ENCODE data around the gene SEC61A1.
A peak's percentile ranks its signal among the peaks of the same experiment; 100 is the strongest.

SEC61A1 gene

DNA sequence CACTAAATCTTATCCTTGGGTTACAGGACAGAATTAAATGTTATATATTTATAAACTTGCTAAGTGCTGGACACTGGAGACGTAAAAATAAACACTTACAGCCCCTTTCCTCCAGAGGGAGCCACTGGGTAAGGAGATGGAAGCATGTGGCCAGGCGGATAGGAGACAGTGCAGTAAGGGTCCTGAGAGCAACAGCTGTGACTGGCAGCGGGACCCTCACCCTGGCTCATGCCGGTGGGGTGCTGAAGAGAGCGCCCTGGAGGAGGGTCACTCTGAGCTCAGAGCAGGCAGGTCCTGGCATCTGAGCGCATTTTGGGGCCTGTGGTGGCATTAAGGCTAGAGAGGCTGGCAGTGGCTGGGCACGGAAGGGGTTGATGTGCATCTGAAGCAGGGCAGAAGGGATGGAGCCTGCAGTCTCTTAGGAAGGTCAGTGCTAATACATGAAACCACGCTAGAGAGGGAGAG lies 16.0 kb downstream of the SEC61A1 start:
- TF ChIP-seq, protein P1, sequence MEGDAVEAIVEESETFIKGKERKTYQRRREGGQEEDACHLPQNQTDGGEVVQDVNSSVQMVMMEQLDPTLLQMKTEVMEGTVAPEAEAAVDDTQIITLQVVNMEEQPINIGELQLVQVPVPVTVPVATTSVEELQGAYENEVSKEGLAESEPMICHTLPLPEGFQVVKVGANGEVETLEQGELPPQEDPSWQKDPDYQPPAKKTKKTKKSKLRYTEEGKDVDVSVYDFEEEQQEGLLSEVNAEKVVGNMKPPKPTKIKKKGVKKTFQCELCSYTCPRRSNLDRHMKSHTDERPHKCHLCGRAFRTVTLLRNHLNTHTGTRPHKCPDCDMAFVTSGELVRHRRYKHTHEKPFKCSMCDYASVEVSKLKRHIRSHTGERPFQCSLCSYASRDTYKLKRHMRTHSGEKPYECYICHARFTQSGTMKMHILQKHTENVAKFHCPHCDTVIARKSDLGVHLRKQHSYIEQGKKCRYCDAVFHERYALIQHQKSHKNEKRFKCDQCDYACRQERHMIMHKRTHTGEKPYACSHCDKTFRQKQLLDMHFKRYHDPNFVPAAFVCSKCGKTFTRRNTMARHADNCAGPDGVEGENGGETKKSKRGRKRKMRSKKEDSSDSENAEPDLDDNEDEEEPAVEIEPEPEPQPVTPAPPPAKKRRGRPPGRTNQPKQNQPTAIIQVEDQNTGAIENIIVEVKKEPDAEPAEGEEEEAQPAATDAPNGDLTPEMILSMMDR (IDR thresholded peaks at IDR 0.05; ENCODE audit: insufficient read depth, low read length, poor library complexity, severe bottlenecking) = peak; percentile 55
- DNase-seq (ENCODE audit: extremely low read depth, insufficient read length) = no peak
- Histone ChIP-seq H3K36me3 (ENCODE audit: control insufficient read depth, insufficient read depth, low read length) (peaks cover 69% of the 10 kb centered on the region), H3K4me3 (replicated peaks; ENCODE audit: low read depth, low read length) (no peak overlapping the region), H3K27me3 (replicated peaks; ENCODE audit: control insufficient read depth, insufficient read depth, low read length) (no peaks in the 10 kb centered on the region)

DNA sequence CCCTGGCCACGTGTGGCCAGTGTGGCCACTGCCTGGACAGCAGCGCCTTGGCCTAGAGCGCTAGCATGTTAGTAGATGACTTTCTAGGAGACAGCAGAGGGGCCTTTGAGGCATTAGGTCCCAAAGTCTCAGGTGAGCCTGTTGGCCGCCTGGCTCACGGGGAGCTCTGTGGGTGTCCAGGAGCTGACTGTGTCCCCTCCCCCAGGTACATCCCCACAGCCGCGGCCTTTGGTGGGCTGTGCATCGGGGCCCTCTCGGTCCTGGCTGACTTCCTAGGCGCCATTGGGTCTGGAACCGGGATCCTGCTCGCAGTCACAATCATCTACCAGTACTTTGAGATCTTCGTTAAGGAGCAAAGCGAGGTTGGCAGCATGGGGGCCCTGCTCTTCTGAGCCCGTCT lies 17.0 kb downstream of the SEC61A1 start:
- Histone ChIP-seq H3K27me3 (replicated peaks; ENCODE audit: control insufficient read depth, insufficient read depth, low read length) (no peaks in the 10 kb centered on the region), H3K4me3 (replicated peaks; ENCODE audit: low read depth, low read length) (no peak overlapping the region), H3K36me3 (ENCODE audit: control insufficient read depth, insufficient read depth, low read length) (peaks cover 63% of the 10 kb centered on the region)
- TF ChIP-seq, protein P1 (IDR thresholded peaks at IDR 0.05; ENCODE audit: insufficient read depth, low read length, poor library complexity, severe bottlenecking) = no peak
- no peak for DNase-seq (ENCODE audit: extremely low read depth, insufficient read length)

DNA sequence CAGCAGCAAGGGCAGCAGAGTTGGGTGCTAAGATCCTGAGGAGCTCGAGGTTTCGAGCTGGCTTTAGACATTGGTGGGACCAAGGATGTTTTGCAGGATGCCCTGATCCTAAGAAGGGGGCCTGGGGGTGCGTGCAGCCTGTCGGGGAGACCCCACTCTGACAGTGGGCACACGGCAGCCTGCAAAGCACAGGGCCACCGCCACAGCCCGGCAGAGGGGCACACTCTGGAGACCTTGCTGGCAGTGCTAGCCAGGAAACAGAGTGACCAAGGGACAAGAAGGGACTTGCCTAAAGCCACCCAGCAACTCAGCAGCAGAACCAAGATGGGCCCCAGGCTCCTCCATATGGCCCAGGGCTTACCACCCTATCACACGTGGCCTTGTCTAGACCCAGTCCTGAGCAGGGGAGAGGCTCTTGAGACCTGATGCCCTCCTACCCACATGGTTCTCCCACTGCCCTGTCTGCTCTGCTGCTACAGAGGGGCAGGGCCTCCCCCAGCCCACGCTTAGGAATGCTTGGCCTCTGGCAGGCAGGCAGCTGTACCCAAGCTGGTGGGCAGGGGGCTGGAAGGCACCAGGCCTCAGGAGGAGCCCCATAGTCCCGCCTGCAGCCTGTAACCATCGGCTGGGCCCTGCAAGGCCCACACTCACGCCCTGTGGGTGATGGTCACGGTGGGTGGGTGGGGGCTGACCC lies 18.8 kb downstream of the SEC61A1 start:
- Histone ChIP-seq H3K4me3 (replicated peaks; ENCODE audit: low read depth, low read length) (no peak overlapping the region), H3K36me3 (ENCODE audit: control insufficient read depth, insufficient read depth, low read length) (peaks cover 56% of the 10 kb centered on the region), H3K27me3 (replicated peaks; ENCODE audit: control insufficient read depth, insufficient read depth, low read length) (no peaks in the 10 kb centered on the region)
- TF ChIP-seq, protein P1 (IDR thresholded peaks at IDR 0.05; ENCODE audit: insufficient read depth, low read length, poor library complexity, severe bottlenecking) = no peak
- DNase-seq (ENCODE audit: extremely low read depth, insufficient read length) = no peak

DNA sequence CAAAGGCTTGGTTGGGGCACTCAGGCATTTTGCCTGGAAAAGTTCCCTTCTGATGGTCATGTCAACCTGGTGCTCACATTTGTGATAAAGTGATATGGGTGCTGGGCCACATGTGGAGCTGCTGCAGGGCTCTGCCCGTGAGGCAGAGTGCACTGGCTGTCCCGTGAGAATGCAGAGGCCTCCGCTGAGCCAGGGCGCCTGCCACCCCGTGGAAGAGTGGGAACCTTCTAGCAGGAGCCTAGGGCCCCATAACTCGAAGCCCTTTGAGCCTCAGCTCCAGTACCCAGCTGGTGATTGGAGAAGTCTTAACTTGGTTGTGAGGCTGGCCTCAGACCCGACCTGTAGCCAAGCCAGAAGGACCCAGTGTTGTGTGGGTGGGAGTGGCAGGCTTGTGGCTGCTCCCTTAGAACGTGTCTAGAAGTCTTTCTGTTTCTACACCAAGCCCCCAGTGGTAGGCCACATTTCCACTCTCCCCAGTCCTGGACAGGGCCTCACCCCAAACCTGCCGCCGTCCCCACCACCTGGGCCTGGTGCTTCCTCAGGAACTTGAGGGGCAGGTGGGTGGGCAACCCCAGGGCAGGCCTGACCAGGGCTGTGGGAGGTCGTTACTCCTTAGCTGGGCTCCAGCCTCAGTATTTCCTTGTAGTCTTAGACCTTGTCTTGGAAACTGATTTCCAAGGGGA lies 19.7 kb downstream of the SEC61A1 start:
- Histone ChIP-seq H3K4me3 (replicated peaks; ENCODE audit: low read depth, low read length) (no peak overlapping the region), H3K36me3 (ENCODE audit: control insufficient read depth, insufficient read depth, low read length) (peaks cover 51% of the 10 kb centered on the region), H3K27me3 (replicated peaks; ENCODE audit: control insufficient read depth, insufficient read depth, low read length) (no peaks in the 10 kb centered on the region)
- TF ChIP-seq, protein P1 (IDR thresholded peaks at IDR 0.05; ENCODE audit: insufficient read depth, low read length, poor library complexity, severe bottlenecking) = no peak
- no peak for DNase-seq (ENCODE audit: extremely low read depth, insufficient read length)

DNA sequence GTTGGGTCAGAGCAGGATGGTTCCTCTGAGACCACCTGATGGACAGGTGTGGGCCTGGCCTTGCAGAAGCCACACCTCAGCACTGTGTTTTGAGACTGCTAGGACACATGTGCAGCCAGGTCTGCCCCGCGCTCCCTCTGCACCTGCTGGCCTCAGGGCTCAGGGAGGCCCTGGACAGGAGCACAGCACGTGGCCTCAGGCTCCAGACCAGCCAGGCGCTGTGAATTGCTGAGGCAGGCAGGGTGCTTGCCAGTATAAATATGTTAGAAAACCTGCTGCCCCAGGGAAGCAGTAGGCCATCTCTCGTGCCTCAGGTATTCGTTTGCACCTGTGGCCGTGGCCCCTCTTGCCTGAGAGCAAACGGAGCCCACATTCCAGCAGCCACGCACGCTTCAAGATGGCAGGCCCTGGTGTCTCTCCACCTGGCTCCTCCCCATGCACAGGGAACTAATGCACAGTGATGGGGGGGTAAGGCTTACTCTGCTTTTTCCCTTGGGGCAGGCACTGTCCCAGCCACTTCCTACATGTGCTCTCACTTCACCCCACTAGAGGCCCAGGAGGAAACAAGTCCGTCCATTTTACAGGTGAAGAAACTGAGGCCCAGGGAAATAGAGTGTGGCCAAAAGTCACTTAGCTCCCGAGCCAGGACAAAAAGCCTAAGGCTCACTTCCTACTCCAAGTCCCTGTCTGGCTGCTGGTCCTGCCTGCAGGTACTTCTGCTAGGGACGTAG lies 20.4 kb downstream of the SEC61A1 start:
- Histone ChIP-seq H3K36me3 (ENCODE audit: control insufficient read depth, insufficient read depth, low read length) (peaks cover 45% of the 10 kb centered on the region), H3K27me3 (replicated peaks; ENCODE audit: control insufficient read depth, insufficient read depth, low read length) (no peaks in the 10 kb centered on the region), H3K4me3 (replicated peaks; ENCODE audit: low read depth, low read length) (no peak overlapping the region)
- TF ChIP-seq, protein P1 (IDR thresholded peaks at IDR 0.05; ENCODE audit: insufficient read depth, low read length, poor library complexity, severe bottlenecking) = no peak
- DNase-seq (ENCODE audit: extremely low read depth, insufficient read length) = no peak
